Left ventricle myocardium inferior (tissue), 1 donor: ENCODE data around the gene LDLRAD4. TPM values are rescaled to one million over a fixed set of nuclear protein-coding genes. Genes with fewer than 3 reads are reported as not detected.

Experiments used
- DNase-seq: peaks from one replicate; pipeline ENCODE4 v3.0.0-alpha.2; 2020
- H3K27ac ChIP-seq: fragments of 200-600 bp; replicated peaks from 2 replicates; pipeline ENCODE4 v1.8.0; 2021
- H3K27me3 ChIP-seq: fragments of 200-600 bp; 2 replicates; pipeline ENCODE4 v1.8.0; 2021; ENCODE audit warnings: low read depth
- H3K36me3 ChIP-seq: fragments of 200-600 bp; 2 replicates; pipeline ENCODE4 v1.8.0; 2021
- H3K4me1 ChIP-seq: fragments of 200-600 bp; 2 replicates; pipeline ENCODE4 v1.8.0; 2021
- H3K4me3 ChIP-seq: fragments of 200-600 bp; 2 replicates; pipeline ENCODE4 v1.8.0; 2021; ENCODE audit warnings: mild to moderate bottlenecking, moderate library complexity
- H3K9me3 ChIP-seq: fragments of 200-600 bp; replicated peaks from 2 replicates; pipeline ENCODE4 v1.8.0; 2021
- intact Hi-C: fragments of 100-400 bp; cut with micrococcal nuclease; formaldehyde crosslinking; loops from one replicate; pipeline ENCODE4 v1.11.0; 2022
- total RNA-seq: library from RNA; stranded (reverse); fragmentation: NEBNext Ultra II Directional; extraction: Animal tissue kit (Norgen Biotek cat#: 25700); gene quantifications from one replicate; pipeline ENCODE4 v1.2.1, GENCODE V29; 2021
- TF ChIP-seq, protein P1 (sequence below): fragments of 200-600 bp; IDR thresholded peaks from 2 replicates; pipeline ENCODE4 v1.8.0; 2021; ENCODE audit warnings: antibody characterized with exemption, mild to moderate bottlenecking, borderline replicate concordance
- donor health status: DM: no; HTN: yes; CAD: no; lungs with severe emphysema.

LDLRAD4 gene
- total RNA-seq, 1 donor from 2014 or later = 43.3 TPM

DNA sequence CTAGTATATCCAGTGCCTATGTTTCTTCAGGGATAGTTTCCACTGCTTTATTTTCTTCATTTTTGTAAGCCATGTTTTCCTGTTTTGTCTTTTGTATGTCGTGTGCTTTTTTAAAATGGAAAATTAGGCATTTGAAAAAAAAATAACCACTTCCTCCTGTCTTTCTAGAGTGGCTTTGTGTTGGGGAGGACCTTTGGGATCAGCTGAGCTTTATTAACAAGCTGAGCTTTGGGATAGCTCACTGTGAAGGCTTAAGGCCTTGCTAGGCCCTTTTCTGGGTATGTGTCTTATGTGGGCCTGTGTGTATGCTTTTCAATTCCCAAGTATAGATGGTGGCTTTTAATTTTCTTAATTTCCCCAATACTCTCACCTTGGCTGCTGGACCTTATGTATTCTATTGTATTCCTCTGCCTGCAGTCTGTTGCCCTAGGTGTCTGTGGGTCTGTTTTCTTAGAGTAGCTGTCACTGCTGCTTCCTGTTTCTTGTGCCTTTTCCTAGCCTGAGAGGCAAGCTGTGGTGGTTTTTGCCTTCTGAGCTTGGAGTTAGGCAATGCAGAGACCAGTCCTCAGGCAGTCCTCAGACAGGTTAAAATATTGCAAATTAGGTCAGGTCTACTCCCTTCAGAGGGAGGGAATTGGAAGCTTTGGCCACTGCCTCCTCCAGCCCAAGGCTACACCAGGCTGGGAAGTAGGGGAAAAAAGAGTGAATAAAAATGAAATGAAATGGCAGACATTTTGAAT, 134.7 kb downstream of the LDLRAD4 start:
- Histone ChIP-seq H3K36me3 (peaks cover 6% of the 10 kb centered on the region), H3K27ac (peak overlapping the region; percentile 15), H3K27me3 (no peaks in the 10 kb centered on the region), H3K4me3 (no peak overlapping the region), H3K9me3 (peaks cover 23% of the 10 kb centered on the region), H3K4me1 (peaks cover 18% of the 10 kb centered on the region)
- DNase-seq = no peak
- intact Hi-C loops = no loop called here
- TF ChIP-seq, protein P1, sequence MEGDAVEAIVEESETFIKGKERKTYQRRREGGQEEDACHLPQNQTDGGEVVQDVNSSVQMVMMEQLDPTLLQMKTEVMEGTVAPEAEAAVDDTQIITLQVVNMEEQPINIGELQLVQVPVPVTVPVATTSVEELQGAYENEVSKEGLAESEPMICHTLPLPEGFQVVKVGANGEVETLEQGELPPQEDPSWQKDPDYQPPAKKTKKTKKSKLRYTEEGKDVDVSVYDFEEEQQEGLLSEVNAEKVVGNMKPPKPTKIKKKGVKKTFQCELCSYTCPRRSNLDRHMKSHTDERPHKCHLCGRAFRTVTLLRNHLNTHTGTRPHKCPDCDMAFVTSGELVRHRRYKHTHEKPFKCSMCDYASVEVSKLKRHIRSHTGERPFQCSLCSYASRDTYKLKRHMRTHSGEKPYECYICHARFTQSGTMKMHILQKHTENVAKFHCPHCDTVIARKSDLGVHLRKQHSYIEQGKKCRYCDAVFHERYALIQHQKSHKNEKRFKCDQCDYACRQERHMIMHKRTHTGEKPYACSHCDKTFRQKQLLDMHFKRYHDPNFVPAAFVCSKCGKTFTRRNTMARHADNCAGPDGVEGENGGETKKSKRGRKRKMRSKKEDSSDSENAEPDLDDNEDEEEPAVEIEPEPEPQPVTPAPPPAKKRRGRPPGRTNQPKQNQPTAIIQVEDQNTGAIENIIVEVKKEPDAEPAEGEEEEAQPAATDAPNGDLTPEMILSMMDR = no peak

DNA sequence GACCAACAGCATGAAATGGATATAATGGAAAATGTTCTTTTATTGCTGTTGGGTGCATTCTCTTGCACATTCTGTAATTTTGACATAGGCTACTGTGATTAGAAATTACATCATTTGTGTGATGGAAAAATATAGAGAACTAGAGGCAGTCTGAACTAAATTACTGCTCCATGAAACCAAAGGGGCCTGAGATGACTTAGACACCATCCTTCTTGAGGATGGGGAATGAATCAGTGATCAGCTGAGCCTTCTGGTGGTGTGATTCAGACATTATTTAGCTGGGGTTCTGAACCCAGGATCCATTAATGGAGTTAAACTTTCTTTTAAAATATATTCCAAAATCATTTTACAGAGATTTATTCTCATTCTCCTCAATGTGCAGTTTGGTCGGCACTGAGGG, 135.8 kb downstream of the LDLRAD4 start:
- Histone ChIP-seq H3K27ac (no peak overlapping the region), H3K36me3 (no peaks in the 10 kb centered on the region), H3K9me3 (peaks cover 11% of the 10 kb centered on the region), H3K4me1 (peaks cover 18% of the 10 kb centered on the region), H3K27me3 (no peaks in the 10 kb centered on the region), H3K4me3 (no peak overlapping the region)
- intact Hi-C loops = no loop called here
- no peak for DNase-seq
- TF ChIP-seq, protein P1 = no peak

DNA sequence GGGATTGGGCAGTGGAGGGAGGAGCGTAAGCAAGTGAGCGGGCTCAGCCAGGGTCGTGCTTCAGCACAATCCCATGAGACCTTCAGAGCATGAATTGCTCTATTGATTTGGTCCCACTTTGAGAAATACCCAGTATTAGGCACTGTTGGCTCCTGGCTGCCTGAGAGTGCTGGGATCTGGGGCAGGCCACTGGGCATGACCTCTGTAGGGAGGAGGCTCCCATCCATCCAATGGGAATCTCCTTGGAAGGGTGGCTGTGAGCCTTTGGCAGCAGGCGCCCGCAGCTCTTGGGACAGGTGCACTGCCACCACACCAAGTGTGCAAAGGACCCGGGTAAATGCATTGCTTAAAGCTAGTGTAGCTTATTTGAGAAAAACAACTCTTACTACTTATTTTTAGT, 137.5 kb downstream of the LDLRAD4 start:
- Histone ChIP-seq H3K4me1 (peaks cover 18% of the 10 kb centered on the region), H3K27me3 (no peaks in the 10 kb centered on the region), H3K9me3 (no peaks in the 10 kb centered on the region), H3K36me3 (no peaks in the 10 kb centered on the region), H3K27ac (no peak overlapping the region), H3K4me3 (no peak overlapping the region)
- DNase-seq = no peak
- TF ChIP-seq, protein P1 = no peak
- intact Hi-C loops = no loop called here

DNA sequence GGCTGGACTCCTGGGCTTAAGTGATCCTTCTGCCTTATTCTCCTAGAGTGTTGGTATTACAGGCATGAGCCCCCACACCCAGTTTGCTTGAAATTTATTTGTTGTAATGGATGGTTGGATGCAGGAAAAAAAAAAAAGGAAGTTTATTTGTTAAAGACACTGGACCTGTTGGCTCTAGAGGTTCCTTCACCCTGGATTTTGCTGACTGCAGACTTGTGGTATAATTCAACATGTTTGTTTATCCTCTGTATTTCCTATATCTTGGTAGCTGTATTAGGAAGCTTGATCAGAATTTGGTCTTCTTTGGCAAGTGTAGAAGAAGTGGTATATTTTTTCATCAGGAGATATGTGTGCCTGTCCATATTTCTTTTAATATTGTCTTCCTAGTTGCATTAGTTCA, 138.7 kb downstream of the LDLRAD4 start:
- Histone ChIP-seq H3K9me3 (no peaks in the 10 kb centered on the region), H3K4me1 (peaks cover 20% of the 10 kb centered on the region), H3K36me3 (no peaks in the 10 kb centered on the region), H3K27ac (no peak overlapping the region), H3K4me3 (no peak overlapping the region), H3K27me3 (no peaks in the 10 kb centered on the region)
- no peak for DNase-seq
- TF ChIP-seq, protein P1 = no peak
- intact Hi-C loops = no loop called here

DNA sequence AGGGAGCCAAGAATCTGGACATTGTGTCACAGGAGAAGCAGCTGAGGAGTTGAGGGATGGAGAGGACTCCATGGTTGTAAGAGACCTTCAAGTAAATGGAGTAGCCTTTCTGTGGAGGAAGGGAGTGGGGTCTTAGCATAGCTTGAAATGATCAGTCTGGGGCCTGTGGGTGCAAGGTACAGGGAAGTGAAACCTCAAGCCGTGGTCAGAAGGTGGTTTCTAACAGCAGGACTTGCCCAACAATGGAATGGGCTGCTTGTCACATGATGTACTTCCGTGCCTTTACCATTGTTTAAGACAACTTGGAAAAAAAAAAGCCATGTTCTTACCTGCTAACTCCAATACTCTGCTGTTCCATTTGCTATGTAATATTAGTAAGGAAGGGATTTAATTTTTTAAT, 140.7 kb downstream of the LDLRAD4 start:
- TF ChIP-seq, protein P1 = no peak
- Histone ChIP-seq H3K27ac (no peak overlapping the region), H3K9me3 (no peaks in the 10 kb centered on the region), H3K27me3 (no peaks in the 10 kb centered on the region), H3K4me3 (no peak overlapping the region), H3K36me3 (no peaks in the 10 kb centered on the region), H3K4me1 (peaks cover 23% of the 10 kb centered on the region)
- intact Hi-C loops = no loop called here
- no peak for DNase-seq
